COLO829 (cell line): Measurements from ENCODE around the gene KRABD2.
"Not testable (repeated sequence)": the region's sequence is repeated elsewhere in the genome, so short reads cannot be mapped to it uniquely, and the experiment has no call there.

Experiments used
- DNase-seq: peaks from one replicate; pipeline ENCODE4 v3.0.0; 2012; ENCODE audit warnings: low spot score

The KRABD2 gene

GRCh38 chr17:8392674-8393469 is 16.4 kb upstream of the KRABD2 start:
- DNase-seq, result no peak

GRCh38 chr17:8392274-8392673 is 15.8 kb upstream of the KRABD2 start:
- no peak for DNase-seq

GRCh38 chr17:8391711-8392110 is 15.2 kb upstream of the KRABD2 start:
- no peak for DNase-seq

GRCh38 chr17:8387914-8388651 is 11.6 kb upstream of the KRABD2 start:
- DNase-seq, result no peak

GRCh38 chr17:8386841-8387240 is 10.3 kb upstream of the KRABD2 start:
- DNase-seq, result no peak

GRCh38 chr17:8384801-8385378 is 8.4 kb upstream of the KRABD2 start:
- DNase-seq, result no peak

- peak; percentile 97 for DNase-seq
Measured at GRCh38 chr17:8383143-8383822, 6.8 kb upstream of the KRABD2 start, which contains the start of gene RPL26. Gene RPL26, minus strand, starts transcription at chr17:8383193. Its CDS starts 883 bp downstream, at chr17:8382310.

GRCh38 chr17:8382880-8383142 is 6.3 kb upstream of the KRABD2 start:
- no peak for DNase-seq

- no peak for DNase-seq
Measured at GRCh38 chr17:8382052-8382879, 5.8 kb upstream of the KRABD2 start.

- DNase-seq, result no peak
Measured at GRCh38 chr17:8380049-8380448, 3.5 kb upstream of the KRABD2 start.

- not testable (repeated sequence) for DNase-seq
Measured at GRCh38 chr17:8378117-8378516, 1.6 kb upstream of the KRABD2 start.

- DNase-seq, result peak; percentile 19
Measured at GRCh38 chr17:8377422-8377821, 918 bp upstream of the KRABD2 start.

GRCh38 chr17:8375738-8376259 is 705 bp downstream of the KRABD2 start:
- no peak for DNase-seq

- not testable (repeated sequence) for DNase-seq
Measured at GRCh38 chr17:8373856-8374255, 2.6 kb downstream of the KRABD2 start.

- DNase-seq, result no peak
Measured at GRCh38 chr17:8372422-8372821, 4.1 kb downstream of the KRABD2 start.

GRCh38 chr17:8371786-8372185 is 4.7 kb downstream of the KRABD2 start:
- no peak for DNase-seq

GRCh38 chr17:8369944-8370343 is 6.6 kb downstream of the KRABD2 start:
- no peak for DNase-seq

- DNase-seq, result no peak
Measured at GRCh38 chr17:8368193-8368592, 8.3 kb downstream of the KRABD2 start.

GRCh38 chr17:8366231-8366630 is 10.3 kb downstream of the KRABD2 start:
- no peak for DNase-seq

- DNase-seq, result no peak
Measured at GRCh38 chr17:8365143-8365542, 11.4 kb downstream of the KRABD2 start.

- DNase-seq, result no peak
Measured at GRCh38 chr17:8362651-8363332, 13.7 kb downstream of the KRABD2 start.
